Measurements from ENCODE around the gene VIM. TPM values are rescaled to one million over a fixed set of nuclear protein-coding genes. Genes with fewer than 3 reads are reported as not detected.

VIM gene
- total and polyA plus RNA-seq, 2 experiments from 2014 or later = 131 to 228 TPM

GRCh38 chr10:17216901-17217395 lies 11.1 kb upstream of the VIM start:
- peak overlapping the region; percentile 75; the same call in 1 of the 2 replicates for H3K27ac Mint-ChIP-seq
- no peaks in the 10 kb centered on the region for H3K79me2 ChIP-seq (replicated peaks; ENCODE audit: insufficient read depth)
- TF ChIP-seq ZNF114 (CRISPR knock-in tag; IDR thresholded peaks at IDR 0.05) = no peak
- no peak for TF ChIP-seq CTCF (conservative IDR thresholded peaks at IDR 0.05; ENCODE audit: low read depth in 2 of 2)
- no peak for TF ChIP-seq POLR2AphosphoS5 (IDR thresholded peaks at IDR 0.05; ENCODE audit: low read depth)
- no peak for TF ChIP-seq NANOG (IDR thresholded peaks at IDR 0.05; ENCODE audit: borderline replicate concordance)
- no peak for TF ChIP-seq EZH2 (IDR thresholded peaks at IDR 0.05; ENCODE audit: low read depth, unreplicated experiment)
- TF ChIP-seq ZNF462 (CRISPR knock-in tag; IDR thresholded peaks at IDR 0.05) = no peak
- TF ChIP-seq REST (IDR thresholded peaks at IDR 0.05; ENCODE audit: unreplicated experiment) = no peak
- no peak for TF ChIP-seq CREB1 (CRISPR knock-in tag; IDR thresholded peaks at IDR 0.05; ENCODE audit: low read depth)
- no peak for TF ChIP-seq JUNB (IDR thresholded peaks at IDR 0.05; ENCODE audit: unreplicated experiment)
- TF ChIP-seq ZNF331 (CRISPR knock-in tag; IDR thresholded peaks at IDR 0.05; ENCODE audit: low read depth) = no peak
- TF ChIP-seq EZH2phosphoT487 (IDR thresholded peaks at IDR 0.05; ENCODE audit: unreplicated experiment) = no peak
- DNase-seq (ENCODE audit: low spot score) (no peak), ATAC-seq (no peak)
- no peak overlapping the region for H3K4me3 ChIP-seq
- no peaks in the 10 kb centered on the region for H3K36me3 ChIP-seq (ENCODE audit: insufficient read depth)
- H3K27me3 Mint-ChIP-seq (ENCODE audit: insufficient read depth, low read depth, poor library complexity) = peaks cover 6% of the 10 kb centered on the region
- no peaks in the 10 kb centered on the region for H3F3A ChIP-seq (replicated peaks; ENCODE audit: low read depth)
- H3K27ac ChIP-seq (ENCODE audit: low read depth) = no peak overlapping the region
- no peaks in the 10 kb centered on the region for H3K9me2 ChIP-seq (ENCODE audit: insufficient read depth)
- no peaks in the 10 kb centered on the region for H3K27me3 ChIP-seq (ENCODE audit: insufficient read depth)
- peaks cover 22% of the 10 kb centered on the region for H3K4me1 ChIP-seq (ENCODE audit: insufficient read depth)
- H4K20me1 ChIP-seq (replicated peaks; ENCODE audit: insufficient read depth) = no peaks in the 10 kb centered on the region
- no peaks in the 10 kb centered on the region; the same call in 2 of the 3 replicates for H3K36me3 Mint-ChIP-seq (ENCODE audit: low read depth)
- H2AFZ ChIP-seq = 0 out of 2 replicates have a peak overlapping the region, but pooled peaks have one; percentile 3
- H3K4me3 Mint-ChIP-seq = no peak overlapping the region
- no peak overlapping the region for H3K4me2 ChIP-seq
- H3K4me1 Mint-ChIP-seq = peaks cover 38% of the 10 kb centered on the region
- H3K9me3 Mint-ChIP-seq = peaks cover 3% of the 10 kb centered on the region; the same call in 1 of the 3 replicates
